Gastroesophageal sphincter (tissue), 3 donors: Measurements from ENCODE around the gene ITCH.

Source experiments
- POLR2A ChIP-seq, 2 donors: fragments of 450-650 bp; IDR thresholded peaks; one replicate each; pipeline ENCODE4 v1.6.1; 2017; ENCODE audit warnings: antibody characterized with exemption in 2 of 2, mild to moderate bottlenecking in 2 of 2, moderate library complexity in 1 of 2
- POLR2AphosphoS5 ChIP-seq: sonication (generic); formaldehyde crosslinking; IDR thresholded peaks from one replicate; pipeline ENCODE4 v1.6.1; 2017; ENCODE audit warnings: antibody characterized with exemption
- TF ChIP-seq, protein P1 (sequence below), 4 experiments: fragments of 200-600 bp in 2 of 4; fragments of 450-650 bp in 2 of 4; sonication (generic) in 1 of 4; IDR thresholded peaks; one replicate each; pipeline ENCODE4 v1.5.1; 2017 to 2019; ENCODE audit warnings: antibody characterized with exemption in 4 of 4, mild to moderate bottlenecking in 2 of 4, moderate library complexity in 2 of 4

DNA sequence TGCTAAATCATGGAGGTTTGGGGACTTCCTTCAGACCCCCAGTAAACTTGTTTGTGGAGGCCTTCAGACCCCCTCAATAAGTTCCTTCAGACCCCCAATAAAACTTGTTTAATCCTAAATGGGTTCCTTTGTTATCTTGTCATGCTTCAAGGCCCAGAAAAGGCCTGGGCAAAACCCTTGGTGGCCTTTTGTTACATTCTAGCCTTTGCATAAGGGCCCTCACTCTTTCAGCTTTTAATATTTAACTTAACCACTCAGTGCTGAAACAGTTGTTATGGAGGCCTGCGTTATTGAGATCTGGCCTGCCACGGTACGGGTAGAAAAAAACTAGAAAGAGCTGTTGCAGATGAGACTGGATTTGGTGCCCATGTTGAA lies 148.8 kb downstream of the ITCH start:
- TF ChIP-seq, protein P1, sequence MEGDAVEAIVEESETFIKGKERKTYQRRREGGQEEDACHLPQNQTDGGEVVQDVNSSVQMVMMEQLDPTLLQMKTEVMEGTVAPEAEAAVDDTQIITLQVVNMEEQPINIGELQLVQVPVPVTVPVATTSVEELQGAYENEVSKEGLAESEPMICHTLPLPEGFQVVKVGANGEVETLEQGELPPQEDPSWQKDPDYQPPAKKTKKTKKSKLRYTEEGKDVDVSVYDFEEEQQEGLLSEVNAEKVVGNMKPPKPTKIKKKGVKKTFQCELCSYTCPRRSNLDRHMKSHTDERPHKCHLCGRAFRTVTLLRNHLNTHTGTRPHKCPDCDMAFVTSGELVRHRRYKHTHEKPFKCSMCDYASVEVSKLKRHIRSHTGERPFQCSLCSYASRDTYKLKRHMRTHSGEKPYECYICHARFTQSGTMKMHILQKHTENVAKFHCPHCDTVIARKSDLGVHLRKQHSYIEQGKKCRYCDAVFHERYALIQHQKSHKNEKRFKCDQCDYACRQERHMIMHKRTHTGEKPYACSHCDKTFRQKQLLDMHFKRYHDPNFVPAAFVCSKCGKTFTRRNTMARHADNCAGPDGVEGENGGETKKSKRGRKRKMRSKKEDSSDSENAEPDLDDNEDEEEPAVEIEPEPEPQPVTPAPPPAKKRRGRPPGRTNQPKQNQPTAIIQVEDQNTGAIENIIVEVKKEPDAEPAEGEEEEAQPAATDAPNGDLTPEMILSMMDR (IDR thresholded peaks at IDR 0.05): no peak
- TF ChIP-seq POLR2A (IDR thresholded peaks at IDR 0.05) (no peak), POLR2AphosphoS5 (no peak)
